Small intestine (tissue), 7 donors: ENCODE measurements around the gene FUNDC2. TPM values are rescaled to one million over a fixed set of nuclear protein-coding genes. Genes with fewer than 3 reads are reported as not detected.
"Not testable (repeated sequence)": the region's sequence is repeated elsewhere in the genome, so short reads cannot be mapped to it uniquely, and the experiment has no call there.

ENCODE experiments used
- DNase-seq, 2 donors: peaks; one replicate each; pipeline versions ENCODE4 v3.0.0 to v3.0.0-alpha.2; 2013
- FAIRE-seq: peaks from 2 replicates; lab custom pipeline; 2012; peaks lifted over from hg19 to GRCh38; lab: Jason Lieb, UNC
- H3K27ac ChIP-seq, 3 donors: one replicate each; pipeline ENCODE4 v1.5.1; 2013; ENCODE audit warnings: low read length in 2 of 3, mild to moderate bottlenecking in 2 of 3, control low read depth in 1 of 3, inconsistent platforms in 1 of 3, low read depth in 1 of 3, moderate library complexity in 1 of 3
- H3K27me3 ChIP-seq, 3 donors: one replicate each; pipeline ENCODE4 v1.6.1; 2013; ENCODE audit warnings: low read length in 3 of 3, inconsistent platforms in 1 of 3; ENCODE audit not compliant: control insufficient read depth in 3 of 3, insufficient read depth in 3 of 3
- H3K36me3 ChIP-seq, 3 donors: one replicate each; pipeline ENCODE4 v1.6.1; 2013; ENCODE audit warnings: low read length in 3 of 3, inconsistent platforms in 1 of 3, low read depth in 1 of 3, mild to moderate bottlenecking in 1 of 3, moderate library complexity in 1 of 3; ENCODE audit not compliant: control insufficient read depth in 3 of 3, insufficient read depth in 2 of 3
- H3K4me1 ChIP-seq, 3 donors: one replicate each; pipeline ENCODE4 v1.6.1; 2013; ENCODE audit warnings: low read length in 2 of 3, inconsistent platforms in 1 of 3, low read depth in 1 of 3, mild to moderate bottlenecking in 1 of 3, moderate library complexity in 1 of 3; ENCODE audit not compliant: control insufficient read depth in 3 of 3, insufficient read depth in 2 of 3
- H3K4me3 ChIP-seq, 3 donors: one replicate each; pipeline ENCODE4 v1.5.1; 2013; ENCODE audit warnings: low read length in 3 of 3, control low read depth in 1 of 3, inconsistent platforms in 1 of 3, low read depth in 1 of 3, mild to moderate bottlenecking in 1 of 3, moderate library complexity in 1 of 3
- H3K9me3 ChIP-seq, 2 donors: one replicate each; pipeline ENCODE4 v1.6.1; 2013; ENCODE audit warnings: low read depth in 1 of 2, low read length in 1 of 2; ENCODE audit not compliant: control insufficient read depth in 2 of 2, insufficient read depth in 1 of 2
- WGBS, 3 donors: extraction: QIAGEN DNeasy Blood & Tissue Kit; methylation state at CpG; one replicate each; pipeline ENCODE4 v1.1.7; 2013; 5-methylcytosine and 5-hydroxymethylcytosine counted together
- polyA plus RNA-seq, 4 donors: library from polyadenylated mRNA; stranded (reverse) in 3 of 4; unstranded in 1 of 4; fragments of 200-250 nt in 3 of 4; fragments of 120-200 nt in 1 of 4; gene quantifications; one replicate each; pipeline versions ENCODE4 v1.2.1 to v1.2.3, GENCODE V29; 2013
- donor health status: healthy with polysubstance abuse.
- donor health status: control.
- donor health status: control.
- donor health status: Bipolar disorder and iron deficiency.
- donor health status: healthy.

FUNDC2 gene
- polyA plus RNA-seq, 4 donors: 77.9 to 129 (median 97.0) TPM

DNA sequence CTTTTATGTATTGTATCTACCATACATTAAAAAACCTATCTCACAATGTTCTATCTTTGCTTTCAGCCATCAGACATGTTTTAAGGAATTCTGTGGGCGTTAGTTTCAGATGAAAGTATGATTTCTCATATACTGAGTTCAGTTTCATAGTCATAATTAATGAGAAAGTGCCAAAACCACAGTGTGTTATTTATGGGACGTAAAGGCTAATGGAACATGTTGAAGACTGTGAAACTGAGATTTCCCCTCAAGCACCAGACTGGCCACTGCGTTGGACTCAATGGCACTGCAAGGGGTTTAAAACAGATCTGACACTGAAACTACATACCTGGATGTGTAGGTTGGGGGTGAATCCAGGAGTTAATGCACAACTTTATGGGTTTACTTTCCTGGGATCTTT lies 36.1 kb upstream of the FUNDC2 start:
- Histone ChIP-seq H3K4me1 (no peaks in the 10 kb centered on the region), H3K36me3 (no peaks in the 10 kb centered on the region), H3K27ac (no peak overlapping the region), H3K4me3 (no peak overlapping the region), H3K27me3 (no peaks in the 10 kb centered on the region), H3K9me3 (no peaks in the 10 kb centered on the region)
- 45 to 78% (median 78%) methylated on average over 3 of the region's 3 CpGs for WGBS, 3 donors
- DNase-seq (no peak), FAIRE-seq (peak; percentile 64)

DNA sequence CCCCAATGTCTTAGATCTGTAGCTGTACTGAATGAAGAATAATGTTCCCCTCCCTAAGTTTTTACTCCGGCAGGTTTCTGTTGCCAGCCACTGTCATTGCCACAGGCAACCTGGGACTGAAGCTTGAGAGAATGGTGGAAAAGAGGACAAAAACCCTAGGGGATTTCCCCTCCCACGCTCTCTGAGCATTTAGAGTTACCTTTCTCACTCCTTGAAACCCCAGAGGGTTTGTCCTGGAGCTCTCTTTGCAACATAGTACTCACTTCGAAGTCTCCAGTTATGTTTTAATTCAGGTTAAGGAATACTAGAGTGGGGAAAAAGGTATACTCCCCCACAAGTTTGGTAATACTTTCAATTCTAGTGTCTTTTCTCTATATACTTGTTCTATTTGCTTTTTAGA lies 35.6 kb upstream of the FUNDC2 start:
- Histone ChIP-seq H3K27me3 (no peaks in the 10 kb centered on the region), H3K9me3 (no peaks in the 10 kb centered on the region), H3K4me3 (no peak overlapping the region), H3K36me3 (no peaks in the 10 kb centered on the region), H3K27ac (no peak overlapping the region), H3K4me1 (no peaks in the 10 kb centered on the region)
- FAIRE-seq: no peak
- DNase-seq: no peak
- 64 to 81% (median 68%) methylated on average over 3 of the region's 3 CpGs for WGBS, 3 donors

DNA sequence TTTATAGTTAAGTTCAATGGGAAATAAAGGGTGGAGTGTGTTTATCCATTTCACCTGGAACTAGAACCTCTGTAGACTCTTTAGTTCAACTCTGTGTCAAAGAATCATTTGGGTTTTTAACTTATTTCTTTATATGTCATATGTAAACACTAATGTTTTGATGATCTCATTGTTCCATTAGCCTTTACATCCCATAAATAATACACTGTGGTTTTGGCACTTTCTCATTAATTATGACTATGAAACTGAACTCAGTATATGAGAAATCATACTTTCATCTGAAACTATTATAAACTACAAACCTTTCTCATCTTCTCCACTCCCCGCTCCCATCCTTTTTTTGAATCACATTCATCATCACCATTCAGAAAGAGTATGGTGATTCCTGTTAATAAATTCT lies 35.2 kb upstream of the FUNDC2 start:
- Histone ChIP-seq H3K4me3 (no peak overlapping the region), H3K27me3 (no peaks in the 10 kb centered on the region), H3K4me1 (no peaks in the 10 kb centered on the region), H3K27ac (no peak overlapping the region), H3K36me3 (no peaks in the 10 kb centered on the region), H3K9me3 (no peaks in the 10 kb centered on the region)
- FAIRE-seq (no peak), DNase-seq (no peak)
- WGBS, 3 donors: 78 to 90% (median 88%) methylated on average over 1 of the region's 1 CpG

DNA sequence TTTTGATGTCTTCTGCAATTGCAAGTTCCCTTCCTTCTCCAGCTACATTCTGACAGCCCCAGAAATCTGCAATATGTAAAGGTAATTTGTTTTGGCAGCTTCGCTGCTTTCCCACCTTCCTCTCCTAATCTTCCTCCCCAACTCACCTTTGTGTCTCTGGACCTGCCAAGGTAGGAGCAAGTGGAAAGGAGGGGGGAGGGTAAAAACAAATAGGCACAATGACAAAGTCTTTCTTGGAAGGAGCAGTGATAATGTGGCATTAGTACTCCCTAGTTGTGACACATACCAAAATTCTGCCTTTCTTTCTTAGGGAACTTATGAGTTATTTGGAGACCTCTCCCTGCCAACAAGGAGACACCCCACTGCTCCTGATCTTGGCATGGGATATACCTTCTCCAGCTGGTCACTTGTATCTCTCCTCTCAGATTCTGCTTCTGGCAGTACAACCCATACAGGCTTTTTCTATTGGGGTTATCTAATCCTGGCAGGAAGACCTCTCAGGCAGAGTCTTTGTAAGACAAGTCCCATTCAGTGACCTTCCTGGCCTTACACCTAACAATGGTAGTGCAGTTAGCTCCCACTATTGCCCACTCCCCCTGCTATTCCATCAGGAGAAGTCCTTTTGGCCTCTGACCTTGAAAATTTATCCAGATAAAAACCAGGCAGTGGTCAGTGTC lies 28.3 kb upstream of the FUNDC2 start:
- no peaks in the 10 kb centered on the region for H3K9me3 ChIP-seq
- FAIRE-seq (no peak), DNase-seq (no peak)
- no peaks in the 10 kb centered on the region for H3K4me1 ChIP-seq
- H3K4me3 ChIP-seq: no peak overlapping the region
- 44 to 93% (median 88%) methylated on average over 1 of the region's 1 CpG for WGBS, 3 donors
- no peaks in the 10 kb centered on the region for H3K27me3 ChIP-seq
- H3K27ac ChIP-seq: no peak overlapping the region
- no peaks in the 10 kb centered on the region for H3K36me3 ChIP-seq

DNA sequence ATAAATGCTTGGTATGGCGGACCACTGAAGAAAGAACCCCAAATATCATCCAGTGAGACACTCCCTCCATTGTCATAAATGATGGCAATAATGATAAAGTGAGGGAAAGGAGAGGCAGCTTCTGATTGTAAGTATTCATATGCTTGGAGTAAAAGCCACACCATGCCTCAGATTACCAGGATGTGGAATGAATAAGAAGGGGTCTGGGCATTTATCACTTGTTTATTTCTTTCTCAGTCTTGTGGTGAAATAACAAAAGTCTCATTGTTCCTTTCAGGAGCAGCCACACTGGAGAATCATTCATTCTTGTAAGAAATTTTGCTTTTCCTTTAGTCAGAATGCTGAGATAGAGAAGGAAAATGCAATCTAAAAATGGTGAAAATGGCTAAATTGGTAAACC lies 25.8 kb upstream of the FUNDC2 start:
- H3K36me3 ChIP-seq: no peaks in the 10 kb centered on the region
- H3K4me1 ChIP-seq: no peaks in the 10 kb centered on the region
- no peaks in the 10 kb centered on the region for H3K9me3 ChIP-seq
- H3K27ac ChIP-seq: no peak overlapping the region
- H3K4me3 ChIP-seq: no peak overlapping the region
- no peak for FAIRE-seq
- no peaks in the 10 kb centered on the region for H3K27me3 ChIP-seq
- no peak for DNase-seq
- 68 to 95% (median 89%) methylated on average over 1 of the region's 1 CpG for WGBS, 3 donors

DNA sequence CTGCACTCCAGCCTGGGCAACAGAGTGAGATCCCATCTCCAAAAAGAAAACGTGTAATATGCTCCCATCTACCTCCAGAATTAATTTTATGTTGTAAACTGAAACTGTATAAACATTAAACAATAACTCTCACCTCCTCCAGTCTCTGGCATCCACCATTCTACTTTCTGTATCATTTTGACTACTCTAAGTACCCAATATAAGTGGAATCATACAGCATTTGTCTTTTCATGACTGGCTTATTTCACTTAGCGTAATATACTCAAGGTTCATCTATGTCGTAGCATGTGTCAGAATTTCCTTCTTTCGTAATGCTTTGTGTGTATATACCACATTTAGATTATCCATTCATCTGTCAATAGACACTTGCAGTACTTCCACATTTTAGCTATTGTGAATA lies 24.8 kb upstream of the FUNDC2 start:
- H3K9me3 ChIP-seq: no peaks in the 10 kb centered on the region
- FAIRE-seq (no peak), DNase-seq (no peak)
- H3K36me3 ChIP-seq: no peaks in the 10 kb centered on the region
- H3K27ac ChIP-seq: no peak overlapping the region
- H3K27me3 ChIP-seq: no peaks in the 10 kb centered on the region
- no peak overlapping the region for H3K4me3 ChIP-seq
- WGBS, 3 donors: 66 to 86% (median 83%) methylated on average over 4 of the region's 4 CpGs
- H3K4me1 ChIP-seq: no peaks in the 10 kb centered on the region

DNA sequence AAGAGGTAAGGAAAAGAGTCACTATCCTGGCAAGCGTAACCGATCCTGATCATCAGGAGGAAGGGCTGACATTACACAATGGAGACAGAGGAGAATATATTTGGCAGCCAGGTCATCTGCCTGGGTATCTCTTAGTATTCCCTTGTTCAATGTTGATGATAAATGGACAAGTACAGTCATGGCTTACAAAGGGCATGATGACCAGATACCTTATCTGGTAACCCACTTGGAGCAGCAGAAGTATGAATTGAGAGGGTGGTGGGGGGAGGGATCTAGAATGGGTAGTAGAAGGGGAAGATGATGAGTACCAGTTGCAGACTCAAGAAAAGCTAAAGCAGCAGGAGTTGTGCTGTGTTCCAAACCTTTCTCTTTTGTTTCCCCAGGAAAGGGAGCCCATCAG lies 21.5 kb upstream of the FUNDC2 start:
- H3K4me1 ChIP-seq: peaks cover 0 to 3% (median 0%) of the 10 kb centered on the region in 3 donors
- H3K4me3 ChIP-seq: no peak overlapping the region
- no peak overlapping the region for H3K27ac ChIP-seq
- DNase-seq (no peak), FAIRE-seq (no peak)
- H3K36me3 ChIP-seq: no peaks in the 10 kb centered on the region
- H3K27me3 ChIP-seq: no peaks in the 10 kb centered on the region
- 92 to 100% (median 94%) methylated on average over 2 of the region's 2 CpGs for WGBS, 3 donors
- no peaks in the 10 kb centered on the region for H3K9me3 ChIP-seq

DNA sequence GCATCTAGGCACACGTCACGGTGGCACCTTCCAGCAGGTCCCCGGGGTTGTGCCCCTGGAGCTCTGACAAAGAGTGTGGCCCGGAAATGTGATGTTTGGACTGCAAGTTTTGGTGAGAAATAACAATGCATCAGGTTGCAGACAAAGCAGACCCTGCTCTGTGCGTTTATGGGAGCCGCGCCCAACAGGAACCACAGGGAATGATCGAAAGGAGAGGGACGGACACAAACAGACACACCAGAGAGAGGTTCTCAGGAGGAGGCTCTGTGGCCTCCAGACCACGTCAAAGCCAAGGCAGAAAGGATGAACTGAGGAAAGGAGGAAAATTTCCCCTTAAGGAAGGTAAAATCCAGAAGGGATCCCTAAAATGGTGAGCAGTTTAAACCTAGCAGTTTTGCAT lies 20.3 kb upstream of the FUNDC2 start:
- not testable (repeated sequence) for H3K27me3 ChIP-seq, H3K4me3 ChIP-seq, H3K27ac ChIP-seq, DNase-seq, H3K36me3 ChIP-seq, H3K4me1 ChIP-seq, FAIRE-seq, H3K9me3 ChIP-seq
- WGBS, 3 donors: no CpG with 5 or more reads among the region's 10 CpGs
